K562 (cell line): ENCODE measurements around the gene C12orf42.

Experiments
- FOXJ3 ChIP-seq: sonication (generic); formaldehyde crosslinking; IDR thresholded peaks from 2 replicates; pipeline ENCODE4 v1.4.0; 2020; ENCODE audit warnings: mild to moderate bottlenecking, missing genetic modification reagents
- ILF3 ChIP-seq: fragments of 450-650 bp; IDR thresholded peaks from 2 replicates; pipeline ENCODE4 v1.6.1; 2018; ENCODE audit warnings: antibody characterized with exemption, mild to moderate bottlenecking, moderate library complexity, borderline replicate concordance
- OTX1 ChIP-seq: fragments of 450-650 bp; formaldehyde crosslinking; IDR thresholded peaks from 2 replicates; pipeline ENCODE4 v1.4.0; 2022; ENCODE audit warnings: mild to moderate bottlenecking
- ZC3H11A ChIP-seq: IDR thresholded peaks from 2 replicates; pipeline ENCODE4 v1.6.1; 2012; ENCODE audit warnings: low read depth, low read length, improper control_type of control experiment
- ZNF699 ChIP-seq: fragments of 250-450 bp; sonication (Bioruptor Pico); IDR thresholded peaks from 2 replicates; pipeline ENCODE4 v1.8.0; 2021; ENCODE audit warnings: mild to moderate bottlenecking, moderate library complexity; ENCODE audit not compliant: insufficient replicate concordance
- TF ChIP-seq, protein P1 (sequence below): fragments of 250-450 bp; sonication (Bioruptor Pico); IDR thresholded peaks from 2 replicates; pipeline ENCODE4 v1.8.0; 2021; ENCODE audit warnings: mild to moderate bottlenecking, moderate library complexity
- TF ChIP-seq, protein P2 (sequence below), 2 experiments: fragments of 450-650 bp in 1 of 2; sonication (generic) in 1 of 2; formaldehyde crosslinking; conservative IDR thresholded peaks; 2 replicates each; pipeline versions ENCODE4 v1.4.0 to v1.8.1; 2020 to 2022; ENCODE audit warnings: mild to moderate bottlenecking in 1 of 2, missing genetic modification reagents in 1 of 2
- TF ChIP-seq, protein P3 (sequence below): sonication (generic); formaldehyde crosslinking; IDR thresholded peaks from 2 replicates; pipeline ENCODE4 v1.8.0; 2022; ENCODE audit warnings: missing genetic modification reagents, mild to moderate bottlenecking, borderline replicate concordance

DNA sequence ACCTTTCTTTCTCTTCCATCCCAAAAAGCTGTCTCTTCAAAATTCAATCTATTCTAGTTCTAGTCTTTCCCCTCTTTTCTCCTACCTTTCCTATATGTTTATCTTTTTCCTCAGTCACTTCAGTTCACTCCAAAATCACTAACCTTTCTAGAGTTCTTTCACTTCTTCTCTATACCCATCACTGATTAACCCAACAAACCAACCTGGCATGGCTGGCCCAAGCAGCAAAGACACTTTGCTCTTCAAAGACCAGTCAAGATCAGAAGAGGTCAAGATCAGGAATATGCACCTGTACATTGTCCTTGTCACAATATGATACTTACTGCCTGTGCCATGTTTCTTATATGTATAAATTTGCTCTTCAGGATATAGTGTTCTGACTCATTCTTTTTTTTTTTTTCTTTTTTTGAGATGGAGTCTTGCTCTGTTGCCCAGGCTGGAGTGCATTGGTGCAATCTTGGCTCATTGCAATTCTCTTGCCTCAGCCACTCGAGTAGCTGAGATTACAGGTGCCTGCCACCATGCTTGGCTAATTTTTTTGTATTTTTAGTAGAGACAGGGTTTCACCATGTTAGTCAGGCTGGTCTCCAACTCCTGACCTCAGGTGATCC, 112.9 kb downstream of the C12orf42 start:
- TF ChIP-seq ZNF699 (CRISPR knock-in tag) (no peak), FOXJ3 (no peak), ZC3H11A (no peak), ILF3 (no peak), OTX1 (no peak)
- TF ChIP-seq, protein P1, sequence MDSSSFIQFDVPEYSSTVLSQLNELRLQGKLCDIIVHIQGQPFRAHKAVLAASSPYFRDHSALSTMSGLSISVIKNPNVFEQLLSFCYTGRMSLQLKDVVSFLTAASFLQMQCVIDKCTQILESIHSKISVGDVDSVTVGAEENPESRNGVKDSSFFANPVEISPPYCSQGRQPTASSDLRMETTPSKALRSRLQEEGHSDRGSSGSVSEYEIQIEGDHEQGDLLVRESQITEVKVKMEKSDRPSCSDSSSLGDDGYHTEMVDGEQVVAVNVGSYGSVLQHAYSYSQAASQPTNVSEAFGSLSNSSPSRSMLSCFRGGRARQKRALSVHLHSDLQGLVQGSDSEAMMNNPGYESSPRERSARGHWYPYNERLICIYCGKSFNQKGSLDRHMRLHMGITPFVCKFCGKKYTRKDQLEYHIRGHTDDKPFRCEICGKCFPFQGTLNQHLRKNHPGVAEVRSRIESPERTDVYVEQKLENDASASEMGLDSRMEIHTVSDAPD (CRISPR knock-in tag), result no peak
- TF ChIP-seq, protein P2, sequence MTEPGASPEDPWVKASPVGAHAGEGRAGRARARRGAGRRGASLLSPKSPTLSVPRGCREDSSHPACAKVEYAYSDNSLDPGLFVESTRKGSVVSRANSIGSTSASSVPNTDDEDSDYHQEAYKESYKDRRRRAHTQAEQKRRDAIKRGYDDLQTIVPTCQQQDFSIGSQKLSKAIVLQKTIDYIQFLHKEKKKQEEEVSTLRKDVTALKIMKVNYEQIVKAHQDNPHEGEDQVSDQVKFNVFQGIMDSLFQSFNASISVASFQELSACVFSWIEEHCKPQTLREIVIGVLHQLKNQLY (CRISPR knock-in tag; conservative IDR thresholded peaks at IDR 0.05), result no peak
- TF ChIP-seq, protein P3, sequence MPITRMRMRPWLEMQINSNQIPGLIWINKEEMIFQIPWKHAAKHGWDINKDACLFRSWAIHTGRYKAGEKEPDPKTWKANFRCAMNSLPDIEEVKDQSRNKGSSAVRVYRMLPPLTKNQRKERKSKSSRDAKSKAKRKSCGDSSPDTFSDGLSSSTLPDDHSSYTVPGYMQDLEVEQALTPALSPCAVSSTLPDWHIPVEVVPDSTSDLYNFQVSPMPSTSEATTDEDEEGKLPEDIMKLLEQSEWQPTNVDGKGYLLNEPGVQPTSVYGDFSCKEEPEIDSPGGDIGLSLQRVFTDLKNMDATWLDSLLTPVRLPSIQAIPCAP (CRISPR knock-in tag), result no peak
